Head of caudate nucleus (tissue), 42 donors: ENCODE data around the gene TP63.
"Not testable (repeated sequence)": the region's sequence is repeated elsewhere in the genome, so short reads cannot be mapped to it uniquely, and the experiment has no call there.

Experiments
- DNase-seq, 42 donors: peaks; one replicate each; pipeline versions ENCODE4 v3.0.0 to v3.0.0-alpha.2; 2020 to 2021; ENCODE audit warnings: mixed read lengths in 7 of 42
- intact Hi-C: fragments of 100-400 bp; cut with DNase I; formaldehyde crosslinking; loops from one replicate; pipeline ENCODE4 v1.15.0; 2022

Gene TP63

DNA sequence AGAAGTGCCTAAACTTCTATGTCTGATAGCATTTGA lies at the start of gene TP63:
Gene TP63, plus strand, starts transcription at position 17 of the 36 bp plus-strand sequence. CDS start 127 bp downstream, outside the sequence.
- no peak for DNase-seq
- intact Hi-C loops: no loop called here

DNA sequence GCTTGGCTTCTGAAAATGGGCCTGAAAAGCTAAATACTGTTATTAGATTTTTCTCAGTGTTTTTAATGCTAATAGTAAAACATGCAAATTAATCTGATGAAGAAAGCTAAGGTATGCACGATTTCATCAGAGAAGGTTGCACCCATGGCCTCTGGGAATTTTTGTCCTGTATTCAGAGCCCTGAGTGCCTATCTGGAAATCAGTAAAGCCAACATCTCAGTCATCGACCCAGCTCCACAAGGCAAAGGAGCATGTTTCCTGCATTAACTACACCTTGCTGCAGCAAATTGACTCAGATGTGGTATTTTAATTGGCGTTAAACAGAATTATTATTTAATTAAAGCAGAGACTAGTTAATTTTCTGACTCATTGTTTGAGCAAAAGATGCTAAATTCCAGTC lies 49.0 kb upstream of the TP63 start:
- intact Hi-C loops: no loop called here

DNA sequence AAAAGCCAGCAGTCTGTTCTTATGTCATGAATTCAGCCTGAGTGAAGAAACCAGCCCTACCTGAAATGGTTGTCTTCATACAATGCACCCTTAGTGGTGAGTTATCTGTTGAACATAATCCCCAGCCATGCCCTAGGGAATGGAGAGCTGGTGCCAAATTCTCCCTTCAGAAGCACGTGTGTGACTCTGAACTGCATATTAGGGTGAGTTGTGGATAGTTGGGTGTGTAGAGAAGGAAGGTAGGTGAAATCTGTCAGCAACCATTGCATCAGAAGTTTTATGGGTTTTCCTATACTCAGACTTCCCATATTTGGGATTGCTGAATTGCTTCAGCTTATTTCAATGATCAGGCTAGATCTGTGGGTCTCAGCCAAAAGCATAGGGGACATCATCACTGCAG lies 46.5 kb upstream of the TP63 start:
- intact Hi-C loops: no loop called here

More for the DNA sequence above, 49.0 kb upstream of the TP63 start:
- no peak for DNase-seq

DNA sequence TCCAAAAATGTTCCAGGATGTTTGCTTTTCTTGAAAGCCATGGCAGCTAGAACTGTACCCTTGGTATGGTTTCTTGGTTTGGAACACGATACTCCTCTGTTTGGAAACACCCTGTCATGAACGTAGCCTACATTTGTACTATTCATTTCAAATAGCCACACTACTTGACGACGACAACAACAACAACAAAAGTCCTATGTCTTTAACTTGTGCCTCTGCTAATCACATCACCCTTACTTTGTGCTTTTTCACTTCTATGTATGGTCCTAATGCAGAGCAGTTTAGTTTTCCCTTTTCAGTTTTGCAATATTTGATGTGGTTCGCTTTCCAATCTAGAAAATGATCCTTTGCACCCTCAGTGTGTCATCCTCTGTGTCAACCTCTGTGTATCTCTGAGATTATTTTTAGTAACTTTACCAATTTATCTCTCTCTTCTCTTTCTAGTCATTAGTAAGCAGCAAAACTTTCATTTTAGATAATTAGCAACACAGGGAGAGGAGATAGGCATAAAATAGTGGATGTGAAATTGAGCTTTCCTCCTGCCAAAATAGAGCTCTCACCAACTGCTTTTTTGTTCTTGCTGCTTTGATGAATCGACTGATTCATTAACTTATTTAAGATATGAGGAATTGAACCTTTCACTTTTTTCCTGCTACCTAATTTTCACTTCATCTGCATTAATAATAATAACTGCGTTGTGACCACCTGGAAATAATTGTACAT lies 44.1 kb upstream of the TP63 start:
- intact Hi-C loops: no loop called here
- no peak for DNase-seq

More for the DNA sequence above, 46.5 kb upstream of the TP63 start:
- DNase-seq: no peak

DNA sequence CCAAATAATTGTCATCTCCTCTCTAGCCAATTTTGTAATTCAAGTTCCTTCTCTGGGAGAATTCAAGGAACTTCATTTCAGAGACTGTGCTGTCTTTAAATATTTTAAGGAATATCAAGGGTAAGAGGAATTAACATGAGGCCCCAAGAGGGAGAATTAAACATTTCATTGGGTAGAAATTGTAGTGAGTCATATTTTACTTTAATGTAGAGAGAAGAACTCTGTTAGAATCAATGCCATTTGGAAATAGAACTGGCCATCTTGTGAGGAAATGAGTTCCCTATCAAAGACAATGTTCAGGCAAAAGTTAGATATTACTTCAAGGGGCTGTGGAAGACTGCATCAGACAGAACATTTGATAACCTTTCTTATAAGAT lies 43.5 kb upstream of the TP63 start:
- no peak for DNase-seq
- intact Hi-C loops: no loop called here

DNA sequence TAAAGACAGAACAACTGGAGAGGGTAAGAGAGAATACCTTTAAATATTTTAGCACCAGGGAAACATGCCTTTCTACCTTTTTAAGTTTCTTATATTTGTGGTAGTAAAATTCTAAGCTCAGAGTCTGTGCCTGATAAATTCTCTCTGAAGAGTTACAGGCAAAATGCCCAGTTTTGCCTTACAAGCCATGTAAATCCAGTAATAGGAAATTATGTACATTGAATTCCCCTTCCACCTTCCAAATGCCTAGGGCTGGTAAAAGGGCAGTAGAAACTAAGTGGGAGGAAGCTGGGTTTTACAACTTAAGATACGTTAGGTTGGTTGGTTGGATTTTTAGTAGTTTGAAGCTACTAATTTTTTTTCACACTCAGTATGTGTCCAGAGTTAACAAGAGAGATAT lies 43.1 kb upstream of the TP63 start:
- intact Hi-C loops: no loop called here
- no peak for DNase-seq

DNA sequence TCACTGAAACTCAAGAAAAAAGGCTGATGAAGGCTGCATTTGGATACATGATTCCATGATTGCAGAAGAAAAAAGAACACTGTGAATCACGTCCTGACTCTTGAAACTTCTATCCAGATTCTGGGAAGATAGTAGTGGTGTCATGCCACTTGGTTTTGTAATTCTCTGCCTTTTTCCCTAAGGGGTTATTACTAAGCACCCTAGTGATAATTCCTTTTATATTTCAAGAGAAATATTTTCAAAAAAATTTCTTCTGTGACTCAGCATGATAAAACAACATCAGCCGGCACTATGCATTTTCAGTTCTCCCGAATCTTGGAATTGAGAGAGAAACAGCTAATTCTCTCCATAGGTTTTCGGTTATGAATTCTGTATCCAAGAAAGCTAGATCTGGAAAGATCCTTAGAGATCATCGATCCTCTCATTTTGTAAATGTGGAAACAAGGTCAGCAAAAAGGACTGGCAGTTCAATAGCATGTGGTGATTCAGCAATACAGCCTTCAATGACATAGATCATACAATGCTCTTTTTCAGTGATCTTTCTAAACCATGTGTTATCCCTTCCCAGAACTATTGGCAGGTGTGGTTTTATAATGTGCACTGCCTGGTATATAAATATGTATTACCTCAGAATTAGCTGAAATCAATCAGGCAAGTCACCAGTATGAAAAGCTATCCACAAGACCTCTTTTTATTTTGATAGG lies 42.6 kb upstream of the TP63 start:
- intact Hi-C loops: no loop called here
- no peak for DNase-seq

DNA sequence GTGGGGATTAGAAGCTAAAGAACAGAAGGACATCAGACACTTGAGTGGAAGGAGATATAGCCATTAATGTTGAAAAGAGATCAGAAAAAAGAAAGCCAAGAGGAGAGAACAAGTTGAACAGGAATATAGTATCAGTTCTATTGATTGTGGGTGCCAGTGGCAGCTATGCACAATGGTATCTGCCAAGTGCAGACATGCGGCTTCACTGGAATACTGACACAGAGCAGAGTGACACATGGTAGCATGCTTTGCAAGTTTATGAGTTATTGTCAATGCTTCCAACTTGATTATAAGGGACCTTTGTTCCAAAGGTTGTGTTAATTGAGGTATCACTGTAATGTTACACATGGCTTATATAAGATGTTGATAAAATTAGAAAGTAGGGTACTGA lies 42.0 kb upstream of the TP63 start:
- no peak for DNase-seq
- intact Hi-C loops: no loop called here

DNA sequence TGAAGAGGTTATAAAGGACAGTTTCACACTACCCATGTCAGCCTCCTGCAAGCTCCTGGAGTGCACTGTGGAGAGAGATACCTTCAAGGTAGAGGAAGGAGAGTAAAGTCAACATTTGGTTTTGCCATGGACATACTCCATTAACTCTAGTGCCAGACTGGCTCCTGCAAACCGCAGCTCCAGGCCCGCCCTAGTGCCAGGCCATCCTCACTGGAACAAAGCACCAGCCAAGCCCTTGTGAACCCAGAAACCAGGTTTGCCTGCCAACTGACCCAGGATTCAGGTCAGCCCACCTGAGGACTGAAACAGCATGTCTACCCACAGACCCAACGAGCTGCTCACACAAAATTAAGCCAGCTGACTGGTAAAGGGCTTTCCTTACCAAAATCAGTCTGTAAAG lies 41.0 kb upstream of the TP63 start:
- intact Hi-C loops: no loop called here
- no peak for DNase-seq

DNA sequence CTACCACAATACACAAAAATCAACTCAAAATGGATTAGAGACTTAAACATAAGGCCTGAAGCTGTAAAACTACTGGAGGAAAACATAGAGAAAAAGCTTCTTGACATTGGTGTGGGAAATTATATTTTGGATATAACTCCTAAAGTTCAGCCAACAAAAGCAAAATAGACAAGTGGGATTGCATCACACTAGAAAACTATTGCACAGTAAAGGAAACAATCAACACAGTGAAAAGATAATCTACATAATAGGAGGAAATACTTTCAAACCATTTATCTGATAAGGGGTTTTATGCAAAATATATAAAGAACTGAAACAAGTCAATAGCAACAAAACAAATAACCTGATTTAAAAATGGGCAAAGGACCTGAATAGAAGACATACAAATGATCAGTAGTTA lies 37.6 kb upstream of the TP63 start:
- intact Hi-C loops: no loop called here
- DNase-seq: no peak

DNA sequence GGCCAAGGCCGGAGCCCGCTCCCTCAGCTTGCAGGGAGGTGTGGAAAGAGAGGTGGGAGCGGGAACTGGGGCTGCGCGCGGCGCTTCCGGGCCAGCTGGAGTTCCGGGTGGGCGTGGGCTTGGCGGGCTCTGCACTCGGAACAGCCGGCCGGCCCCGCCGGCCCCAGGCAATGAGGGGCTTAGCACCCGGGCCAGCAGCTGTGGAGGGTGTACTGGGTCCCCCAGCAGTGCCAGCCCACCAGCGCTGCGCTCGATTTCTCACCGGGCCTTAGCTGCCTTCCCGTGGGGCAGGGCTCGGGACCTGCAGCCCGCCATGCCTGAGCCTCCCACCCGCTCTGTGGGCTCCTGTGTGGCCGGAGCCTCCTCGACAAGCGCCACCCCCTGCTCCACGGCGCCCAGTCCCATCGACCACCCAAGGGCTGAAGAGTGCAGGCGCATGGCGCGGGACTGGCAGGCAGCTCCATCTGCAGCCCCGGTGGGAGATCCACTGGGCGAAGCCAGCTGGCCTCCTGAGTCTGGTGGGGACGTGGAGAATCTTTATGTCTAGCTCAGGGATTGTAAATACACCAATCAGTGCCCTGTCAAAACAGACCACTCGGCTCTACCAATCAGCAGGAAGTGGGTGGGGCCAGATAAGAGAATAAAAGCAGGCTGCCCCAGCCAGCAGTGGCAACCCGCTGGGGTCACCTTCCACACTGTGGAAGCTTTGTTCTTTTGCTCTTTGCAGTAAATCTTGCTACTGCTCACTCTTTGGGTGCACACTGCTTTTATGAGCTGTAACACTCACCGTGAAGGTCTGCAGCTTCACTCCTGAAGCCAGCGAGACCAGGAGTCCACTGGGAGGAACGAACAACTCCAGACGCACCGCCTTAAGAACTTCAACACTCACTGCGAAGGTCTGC lies 34.9 kb upstream of the TP63 start:
- intact Hi-C loops, DNase-seq: not testable (repeated sequence)

DNA sequence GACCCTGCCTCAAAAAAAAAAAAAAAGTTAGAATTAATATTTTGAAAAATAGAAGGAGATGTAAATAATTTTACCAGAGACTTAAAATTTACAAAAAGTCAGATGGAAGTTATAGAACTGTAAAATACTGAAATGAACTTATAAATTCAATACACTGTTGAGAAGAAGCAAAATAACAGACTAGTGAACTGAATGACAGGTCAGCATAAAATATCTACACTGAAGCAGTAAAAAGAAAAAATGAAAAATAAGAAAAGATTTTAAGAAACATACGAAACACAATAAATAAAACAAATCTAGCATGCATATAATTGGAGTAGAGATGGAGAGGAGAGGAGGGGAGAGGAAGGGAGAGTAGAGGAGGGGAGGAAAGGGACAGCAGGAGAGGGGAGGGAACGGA lies 33.3 kb upstream of the TP63 start:
- no peak for DNase-seq
- intact Hi-C loops: no loop called here

DNA sequence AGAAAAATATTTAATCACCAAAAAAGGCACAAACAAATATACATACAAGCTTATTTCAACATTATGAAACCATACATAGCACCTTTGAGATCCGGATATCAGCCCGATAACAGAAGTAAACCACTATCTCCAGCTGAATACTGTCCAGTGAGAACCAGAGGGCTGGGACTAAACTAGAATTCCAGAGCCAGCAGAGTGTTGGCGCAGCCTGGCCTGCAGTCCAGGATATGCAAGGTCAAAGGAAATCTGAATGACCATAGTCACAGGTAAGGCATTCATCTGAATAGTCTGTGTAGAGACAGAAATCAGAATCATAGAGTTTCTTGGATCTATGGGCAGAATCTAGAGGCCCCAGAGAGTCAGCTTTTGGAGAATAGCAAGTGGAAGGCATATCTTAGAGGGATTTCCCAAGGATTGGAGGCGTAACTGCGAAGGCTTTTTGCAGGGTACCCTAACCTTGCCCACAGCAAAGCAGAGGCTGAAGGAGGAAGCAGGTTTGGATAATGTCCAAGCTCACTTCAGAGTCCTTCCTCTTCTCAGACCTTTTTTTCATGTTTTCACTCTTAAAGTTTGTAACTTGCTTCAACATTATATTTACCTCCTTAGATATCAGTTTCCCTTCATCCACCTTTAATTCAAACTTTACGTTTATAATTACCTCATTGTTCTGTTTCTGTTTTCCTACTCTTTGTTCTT lies 32.5 kb upstream of the TP63 start:
- intact Hi-C loops: no loop called here
- no peak for DNase-seq

DNA sequence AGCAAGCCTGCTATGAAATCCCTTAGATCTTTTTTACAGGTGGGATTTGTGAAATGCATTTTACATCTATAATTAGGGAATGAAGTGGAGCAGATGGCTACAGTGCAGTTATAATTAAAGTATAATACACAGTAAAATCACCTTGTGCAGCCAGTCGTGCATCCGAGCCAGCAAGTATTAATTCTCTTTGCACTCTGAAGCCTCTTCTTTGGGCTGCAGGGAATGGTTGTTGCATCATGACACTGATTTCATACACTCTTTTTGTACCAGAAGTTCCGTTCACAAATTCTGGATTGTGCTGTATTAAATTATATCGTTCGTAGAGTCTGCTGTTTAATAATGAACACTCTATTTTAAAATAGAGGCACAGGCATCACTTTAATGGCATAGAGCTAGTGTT lies 28.7 kb upstream of the TP63 start:
- intact Hi-C loops: no loop called here
- no peak for DNase-seq

DNA sequence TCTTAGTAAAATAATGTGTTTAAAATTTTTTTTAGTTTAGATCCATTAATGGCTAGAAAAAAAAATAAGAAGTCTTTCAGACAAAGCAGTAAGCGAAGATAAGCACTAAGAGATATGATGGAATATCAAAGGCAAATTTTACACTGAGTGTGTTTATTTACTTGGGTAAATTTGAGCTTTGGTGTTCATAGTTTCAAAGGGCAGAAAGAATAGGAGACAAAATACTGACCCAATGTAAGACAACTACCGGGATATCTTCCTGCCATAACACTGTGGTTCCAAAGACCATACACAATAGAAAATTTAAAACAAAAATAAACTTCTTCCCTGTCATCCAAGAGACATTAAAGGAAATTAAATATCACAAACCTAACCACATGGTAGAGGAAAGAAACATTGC lies 25.5 kb upstream of the TP63 start:
- intact Hi-C loops: no loop called here
- DNase-seq: no peak

DNA sequence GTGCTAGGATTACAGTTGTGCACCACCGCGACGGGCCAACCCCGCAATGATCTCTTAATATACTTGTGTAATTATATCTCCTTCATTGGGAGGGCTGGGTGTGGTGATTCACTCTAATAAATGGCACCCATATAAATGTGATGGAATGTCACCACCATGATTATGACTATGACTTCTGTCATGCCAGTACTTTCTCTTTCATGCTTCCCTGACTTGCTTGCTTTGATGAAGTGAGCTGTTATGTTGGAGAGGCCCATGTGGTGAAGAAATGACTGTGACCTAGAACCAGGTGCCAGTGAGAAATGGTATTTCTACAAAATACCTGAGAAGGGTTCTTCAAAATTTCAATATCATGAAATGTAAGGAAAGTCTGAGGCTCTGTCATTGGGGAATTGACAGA lies 24.4 kb upstream of the TP63 start:
- intact Hi-C loops: no loop called here
- no peak for DNase-seq

DNA sequence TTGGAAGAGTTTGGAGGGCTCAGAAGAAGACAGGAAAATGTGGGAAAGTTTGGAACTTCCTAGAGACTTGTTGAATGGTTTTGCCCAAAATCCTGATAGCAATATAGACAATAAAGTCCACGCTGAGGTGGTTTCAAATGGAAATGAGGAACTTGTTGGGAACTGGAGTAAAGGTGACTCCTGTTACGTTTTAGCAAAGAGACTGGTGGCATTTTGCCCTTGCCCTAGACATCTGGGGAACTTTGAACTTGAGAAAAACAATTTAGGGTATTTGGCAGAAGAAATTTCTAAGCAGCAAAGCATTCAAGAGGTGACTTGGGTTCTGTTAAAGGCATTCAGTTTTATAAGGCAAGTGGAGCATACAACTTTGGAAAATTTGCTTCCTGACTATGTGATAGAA lies 18.5 kb upstream of the TP63 start:
- intact Hi-C loops, DNase-seq: not testable (repeated sequence)

DNA sequence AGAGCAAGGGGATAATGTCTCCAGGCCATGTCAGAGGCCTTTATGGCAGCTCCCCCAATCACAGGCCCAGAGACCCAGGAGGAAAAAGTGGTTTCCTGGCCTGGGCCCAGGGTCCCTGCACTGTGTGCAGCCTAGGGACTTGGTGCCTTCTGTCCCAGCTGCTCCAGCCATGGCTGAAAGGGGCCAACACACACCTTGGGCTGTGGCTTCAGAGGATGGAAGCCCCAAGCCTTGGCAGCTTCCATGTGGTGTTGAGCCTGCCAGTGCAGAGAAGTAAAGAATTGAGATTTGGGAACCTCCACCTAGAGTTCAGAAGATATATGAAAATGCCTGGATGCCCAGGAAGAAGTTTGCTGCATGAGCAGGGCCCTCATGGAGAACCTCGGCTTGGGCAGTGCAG lies 18.1 kb upstream of the TP63 start:
- no peak for DNase-seq
- intact Hi-C loops: no loop called here

DNA sequence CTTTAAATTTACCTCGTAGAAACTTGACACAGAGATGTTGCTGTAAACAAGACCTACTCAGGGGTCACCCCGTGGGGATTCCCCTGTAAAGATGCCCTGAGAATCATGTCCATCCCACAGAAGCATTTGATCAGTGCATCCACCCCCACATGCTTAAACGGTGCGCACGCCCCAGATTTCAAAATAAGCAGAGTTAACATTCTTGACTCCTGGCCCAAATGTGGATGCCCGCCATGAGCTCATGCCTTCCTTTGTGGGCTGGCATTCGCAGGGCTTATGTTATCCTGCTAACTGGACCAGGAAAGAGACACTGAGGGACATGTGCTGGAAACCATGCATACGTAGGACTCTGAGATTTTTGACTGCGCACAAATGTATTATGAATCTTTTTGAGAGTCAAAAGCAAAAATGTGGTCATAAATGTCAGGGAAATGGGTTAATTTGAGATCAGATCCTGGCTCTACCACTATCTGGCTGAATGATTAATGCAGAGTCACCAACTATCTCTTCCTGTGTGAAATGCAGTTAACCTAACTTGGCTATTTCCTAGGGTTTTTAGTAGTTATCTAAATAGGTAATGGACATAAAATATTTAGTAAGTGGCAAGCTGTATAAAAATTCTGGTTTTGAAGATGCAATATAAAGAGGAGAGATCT lies 9.1 kb upstream of the TP63 start:
- intact Hi-C loops: no loop called here
- DNase-seq: no peak

DNA sequence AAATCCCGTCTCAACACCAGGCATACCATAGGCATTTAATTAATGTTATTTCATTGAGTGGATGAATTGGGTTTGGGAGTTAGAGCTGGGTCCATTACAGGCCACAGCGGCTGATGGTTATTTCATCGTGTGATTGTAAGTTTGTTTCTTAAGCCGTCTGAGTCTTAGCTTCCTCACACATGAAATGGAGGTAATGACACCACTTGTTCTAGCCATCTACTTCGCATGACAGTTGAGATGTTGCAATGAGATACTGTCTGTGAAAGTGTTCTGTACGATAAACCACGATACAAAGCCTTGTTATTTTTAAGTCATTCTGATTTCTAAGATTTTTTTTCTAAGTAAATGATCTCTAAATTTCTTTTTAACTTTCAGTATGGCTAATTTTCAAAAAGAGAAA lies 8.6 kb upstream of the TP63 start:
- no peak for DNase-seq
- intact Hi-C loops: no loop called here
